Measurements from ENCODE around the gene DNAH8.

- TF ChIP-seq CTCF (IDR thresholded peaks at IDR 0.05), result no peak
- no peak for TF ChIP-seq YY1 (IDR thresholded peaks at IDR 0.05; ENCODE audit: low read depth)
- TF ChIP-seq POLR2AphosphoS5 (IDR thresholded peaks at IDR 0.05; ENCODE audit: low read depth, low read length), result no peak
- TF ChIP-seq, protein P1, sequence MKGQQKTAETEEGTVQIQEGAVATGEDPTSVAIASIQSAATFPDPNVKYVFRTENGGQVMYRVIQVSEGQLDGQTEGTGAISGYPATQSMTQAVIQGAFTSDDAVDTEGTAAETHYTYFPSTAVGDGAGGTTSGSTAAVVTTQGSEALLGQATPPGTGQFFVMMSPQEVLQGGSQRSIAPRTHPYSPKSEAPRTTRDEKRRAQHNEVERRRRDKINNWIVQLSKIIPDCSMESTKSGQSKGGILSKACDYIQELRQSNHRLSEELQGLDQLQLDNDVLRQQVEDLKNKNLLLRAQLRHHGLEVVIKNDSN (IDR thresholded peaks at IDR 0.05; ENCODE audit: borderline replicate concordance, low read depth), result no peak
- no peak for TF ChIP-seq SIN3A (IDR thresholded peaks at IDR 0.05; ENCODE audit: borderline replicate concordance, low read depth, low read length)
- no peak for TF ChIP-seq NFIC (IDR thresholded peaks at IDR 0.05; ENCODE audit: borderline replicate concordance)
- TF ChIP-seq REST (IDR thresholded peaks at IDR 0.05; ENCODE audit: low read depth, low read length), result no peak
- TF ChIP-seq TAF1 (IDR thresholded peaks at IDR 0.05; ENCODE audit: borderline replicate concordance, low read depth, low read length), result no peak
Measured at GRCh38 chr6:38984723-38985122, 269.6 kb downstream of the DNAH8 start.
